Measurements from ENCODE around the gene DCLRE1B.

DNA sequence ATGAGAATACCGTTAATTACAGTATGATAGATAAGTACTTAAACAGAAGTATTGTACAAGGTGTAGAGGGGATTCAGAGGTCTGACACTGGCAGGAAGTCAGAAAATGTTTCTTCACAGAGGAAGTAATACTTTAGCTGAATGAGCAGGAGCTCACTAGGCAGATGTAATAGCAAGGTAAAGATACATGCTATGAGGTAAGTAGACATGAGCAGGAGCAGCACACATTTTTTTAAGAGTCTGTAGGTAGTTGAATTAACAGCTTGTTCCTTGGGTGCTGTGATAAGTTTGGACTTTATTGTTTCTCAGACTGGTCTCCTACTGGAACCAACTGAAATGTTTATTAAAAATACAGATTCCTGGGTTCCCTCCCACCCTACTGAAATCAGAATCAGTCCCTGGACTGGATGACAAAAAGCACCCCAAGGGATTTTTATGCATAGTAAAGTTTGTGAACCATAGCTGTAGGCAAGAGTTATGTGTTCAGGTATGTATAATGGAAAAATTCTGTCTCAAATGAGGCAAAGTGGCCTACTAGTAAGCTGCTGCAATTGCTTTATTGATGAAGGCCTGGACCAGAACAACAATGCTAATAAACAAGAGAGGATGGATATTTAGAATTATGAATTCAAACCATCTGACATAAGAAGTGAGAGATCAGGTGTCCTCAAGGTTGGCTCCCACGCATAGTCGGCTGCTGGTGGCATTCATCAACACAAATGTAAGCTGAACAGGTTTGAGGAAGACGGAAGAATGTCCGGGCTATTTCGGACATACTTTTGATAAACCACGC is 1.4 kb upstream of the DCLRE1B start:
- no peak for TF ChIP-seq RAD21 (IDR thresholded peaks at IDR 0.05)
- TF ChIP-seq, protein P1, sequence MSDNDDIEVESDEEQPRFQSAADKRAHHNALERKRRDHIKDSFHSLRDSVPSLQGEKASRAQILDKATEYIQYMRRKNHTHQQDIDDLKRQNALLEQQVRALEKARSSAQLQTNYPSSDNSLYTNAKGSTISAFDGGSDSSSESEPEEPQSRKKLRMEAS (IDR thresholded peaks at IDR 0.05), result no peak
- TF ChIP-seq, protein P2, sequence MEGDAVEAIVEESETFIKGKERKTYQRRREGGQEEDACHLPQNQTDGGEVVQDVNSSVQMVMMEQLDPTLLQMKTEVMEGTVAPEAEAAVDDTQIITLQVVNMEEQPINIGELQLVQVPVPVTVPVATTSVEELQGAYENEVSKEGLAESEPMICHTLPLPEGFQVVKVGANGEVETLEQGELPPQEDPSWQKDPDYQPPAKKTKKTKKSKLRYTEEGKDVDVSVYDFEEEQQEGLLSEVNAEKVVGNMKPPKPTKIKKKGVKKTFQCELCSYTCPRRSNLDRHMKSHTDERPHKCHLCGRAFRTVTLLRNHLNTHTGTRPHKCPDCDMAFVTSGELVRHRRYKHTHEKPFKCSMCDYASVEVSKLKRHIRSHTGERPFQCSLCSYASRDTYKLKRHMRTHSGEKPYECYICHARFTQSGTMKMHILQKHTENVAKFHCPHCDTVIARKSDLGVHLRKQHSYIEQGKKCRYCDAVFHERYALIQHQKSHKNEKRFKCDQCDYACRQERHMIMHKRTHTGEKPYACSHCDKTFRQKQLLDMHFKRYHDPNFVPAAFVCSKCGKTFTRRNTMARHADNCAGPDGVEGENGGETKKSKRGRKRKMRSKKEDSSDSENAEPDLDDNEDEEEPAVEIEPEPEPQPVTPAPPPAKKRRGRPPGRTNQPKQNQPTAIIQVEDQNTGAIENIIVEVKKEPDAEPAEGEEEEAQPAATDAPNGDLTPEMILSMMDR (IDR thresholded peaks at IDR 0.05; ENCODE audit: low read depth, low read length, missing input control), result no peak
- TF ChIP-seq, protein P3, sequence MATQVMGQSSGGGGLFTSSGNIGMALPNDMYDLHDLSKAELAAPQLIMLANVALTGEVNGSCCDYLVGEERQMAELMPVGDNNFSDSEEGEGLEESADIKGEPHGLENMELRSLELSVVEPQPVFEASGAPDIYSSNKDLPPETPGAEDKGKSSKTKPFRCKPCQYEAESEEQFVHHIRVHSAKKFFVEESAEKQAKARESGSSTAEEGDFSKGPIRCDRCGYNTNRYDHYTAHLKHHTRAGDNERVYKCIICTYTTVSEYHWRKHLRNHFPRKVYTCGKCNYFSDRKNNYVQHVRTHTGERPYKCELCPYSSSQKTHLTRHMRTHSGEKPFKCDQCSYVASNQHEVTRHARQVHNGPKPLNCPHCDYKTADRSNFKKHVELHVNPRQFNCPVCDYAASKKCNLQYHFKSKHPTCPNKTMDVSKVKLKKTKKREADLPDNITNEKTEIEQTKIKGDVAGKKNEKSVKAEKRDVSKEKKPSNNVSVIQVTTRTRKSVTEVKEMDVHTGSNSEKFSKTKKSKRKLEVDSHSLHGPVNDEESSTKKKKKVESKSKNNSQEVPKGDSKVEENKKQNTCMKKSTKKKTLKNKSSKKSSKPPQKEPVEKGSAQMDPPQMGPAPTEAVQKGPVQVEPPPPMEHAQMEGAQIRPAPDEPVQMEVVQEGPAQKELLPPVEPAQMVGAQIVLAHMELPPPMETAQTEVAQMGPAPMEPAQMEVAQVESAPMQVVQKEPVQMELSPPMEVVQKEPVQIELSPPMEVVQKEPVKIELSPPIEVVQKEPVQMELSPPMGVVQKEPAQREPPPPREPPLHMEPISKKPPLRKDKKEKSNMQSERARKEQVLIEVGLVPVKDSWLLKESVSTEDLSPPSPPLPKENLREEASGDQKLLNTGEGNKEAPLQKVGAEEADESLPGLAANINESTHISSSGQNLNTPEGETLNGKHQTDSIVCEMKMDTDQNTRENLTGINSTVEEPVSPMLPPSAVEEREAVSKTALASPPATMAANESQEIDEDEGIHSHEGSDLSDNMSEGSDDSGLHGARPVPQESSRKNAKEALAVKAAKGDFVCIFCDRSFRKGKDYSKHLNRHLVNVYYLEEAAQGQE (IDR thresholded peaks at IDR 0.05), result no peak
- TF ChIP-seq, protein P4, sequence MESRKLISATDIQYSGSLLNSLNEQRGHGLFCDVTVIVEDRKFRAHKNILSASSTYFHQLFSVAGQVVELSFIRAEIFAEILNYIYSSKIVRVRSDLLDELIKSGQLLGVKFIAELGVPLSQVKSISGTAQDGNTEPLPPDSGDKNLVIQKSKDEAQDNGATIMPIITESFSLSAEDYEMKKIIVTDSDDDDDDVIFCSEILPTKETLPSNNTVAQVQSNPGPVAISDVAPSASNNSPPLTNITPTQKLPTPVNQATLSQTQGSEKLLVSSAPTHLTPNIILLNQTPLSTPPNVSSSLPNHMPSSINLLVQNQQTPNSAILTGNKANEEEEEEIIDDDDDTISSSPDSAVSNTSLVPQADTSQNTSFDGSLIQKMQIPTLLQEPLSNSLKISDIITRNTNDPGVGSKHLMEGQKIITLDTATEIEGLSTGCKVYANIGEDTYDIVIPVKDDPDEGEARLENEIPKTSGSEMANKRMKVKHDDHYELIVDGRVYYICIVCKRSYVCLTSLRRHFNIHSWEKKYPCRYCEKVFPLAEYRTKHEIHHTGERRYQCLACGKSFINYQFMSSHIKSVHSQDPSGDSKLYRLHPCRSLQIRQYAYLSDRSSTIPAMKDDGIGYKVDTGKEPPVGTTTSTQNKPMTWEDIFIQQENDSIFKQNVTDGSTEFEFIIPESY (IDR thresholded peaks at IDR 0.05), result no peak
- TF ChIP-seq NR2F2 (IDR thresholded peaks at IDR 0.05), result no peak
- TF ChIP-seq SP1 (IDR thresholded peaks at IDR 0.05), result no peak

Measured in liver (tissue), 3 donors.